ENCODE results near the gene OPN4.

OPN4 gene

GRCh38 chr10:86649471-86650150 is 4.7 kb upstream of the OPN4 start:
- Histone ChIP-seq H3K9ac (ENCODE audit: low read depth, low read length) (no peak overlapping the region), H3K36me3 (ENCODE audit: insufficient read depth, low read length) (no peaks in the 10 kb centered on the region), H3K9me3 (ENCODE audit: insufficient read depth, low read length, severe bottlenecking) (no peaks in the 10 kb centered on the region), H2AFZ (ENCODE audit: low read depth, low read length) (no peak overlapping the region), H3K27ac (ENCODE audit: low read length) (no peak overlapping the region), H3K4me3 (ENCODE audit: low read depth in 1 of 2, low read length in 2 of 2) (no peak overlapping the region), H4K20me1 (ENCODE audit: insufficient read depth, low read length) (no peaks in the 10 kb centered on the region; the same call in 1 of the 2 replicates), H3K79me2 (ENCODE audit: insufficient read depth, low read length) (no peaks in the 10 kb centered on the region), H3K4me1 (ENCODE audit: insufficient read depth, low read length) (no peaks in the 10 kb centered on the region), H3K4me2 (ENCODE audit: insufficient read depth, low read length) (no peak overlapping the region), H3K27me3 (ENCODE audit: insufficient read depth, low read length, poor library complexity) (peaks cover 7% of the 10 kb centered on the region)
- TF ChIP-seq EZH2 (IDR thresholded peaks at IDR 0.05; ENCODE audit: borderline replicate concordance, low read depth, low read length, severe bottlenecking): no peak
- no peak for TF ChIP-seq CTCF (IDR thresholded peaks at IDR 0.05; ENCODE audit: borderline replicate concordance, extremely low read depth, low read length, poor library complexity, severe bottlenecking)
- ATAC-seq (ENCODE audit: insufficient read depth, low read depth) (no peak), DNase-seq (no peak)

GRCh38 chr10:86650151-86650550 is 4.2 kb upstream of the OPN4 start:
- no peaks in the 10 kb centered on the region for H3K4me1 ChIP-seq (ENCODE audit: insufficient read depth, low read length)
- no peak for DNase-seq
- no peak overlapping the region for H2AFZ ChIP-seq (ENCODE audit: low read depth, low read length)
- no peak overlapping the region for H3K9ac ChIP-seq (ENCODE audit: low read depth, low read length)
- no peaks in the 10 kb centered on the region for H3K36me3 ChIP-seq (ENCODE audit: insufficient read depth, low read length)
- peaks cover 7% of the 10 kb centered on the region for H3K27me3 ChIP-seq (ENCODE audit: insufficient read depth, low read length, poor library complexity)
- H3K79me2 ChIP-seq (ENCODE audit: insufficient read depth, low read length): no peaks in the 10 kb centered on the region
- no peak overlapping the region for H3K27ac ChIP-seq (ENCODE audit: low read length)
- H3K4me3 ChIP-seq (ENCODE audit: low read depth in 1 of 2, low read length in 2 of 2): no peak overlapping the region
- no peak overlapping the region for H3K4me2 ChIP-seq (ENCODE audit: insufficient read depth, low read length)
- ATAC-seq (ENCODE audit: insufficient read depth, low read depth): no peak
- TF ChIP-seq CTCF (IDR thresholded peaks at IDR 0.05; ENCODE audit: borderline replicate concordance, extremely low read depth, low read length, poor library complexity, severe bottlenecking): no peak
- no peaks in the 10 kb centered on the region; the same call in 1 of the 2 replicates for H4K20me1 ChIP-seq (ENCODE audit: insufficient read depth, low read length)
- H3K9me3 ChIP-seq (ENCODE audit: insufficient read depth, low read length, severe bottlenecking): no peaks in the 10 kb centered on the region

GRCh38 chr10:86651021-86651471 is 3.3 kb upstream of the OPN4 start:
- Histone ChIP-seq H3K27me3 (ENCODE audit: insufficient read depth, low read length, poor library complexity) (peaks cover 7% of the 10 kb centered on the region), H3K4me2 (ENCODE audit: insufficient read depth, low read length) (no peak overlapping the region), H4K20me1 (ENCODE audit: insufficient read depth, low read length) (no peaks in the 10 kb centered on the region; the same call in 1 of the 2 replicates), H3K27ac (ENCODE audit: low read length) (no peak overlapping the region), H3K79me2 (ENCODE audit: insufficient read depth, low read length) (no peaks in the 10 kb centered on the region), H3K9me3 (ENCODE audit: insufficient read depth, low read length, severe bottlenecking) (no peaks in the 10 kb centered on the region), H3K36me3 (ENCODE audit: insufficient read depth, low read length) (no peaks in the 10 kb centered on the region), H2AFZ (ENCODE audit: low read depth, low read length) (no peak overlapping the region), H3K4me3 (ENCODE audit: low read depth in 1 of 2, low read length in 2 of 2) (no peak overlapping the region), H3K9ac (ENCODE audit: low read depth, low read length) (no peak overlapping the region), H3K4me1 (ENCODE audit: insufficient read depth, low read length) (no peaks in the 10 kb centered on the region)
- no peak for ATAC-seq (ENCODE audit: insufficient read depth, low read depth)
- no peak for DNase-seq
- TF ChIP-seq CTCF (IDR thresholded peaks at IDR 0.05; ENCODE audit: borderline replicate concordance, extremely low read depth, low read length, poor library complexity, severe bottlenecking) (no peak), EZH2 (IDR thresholded peaks at IDR 0.05; ENCODE audit: borderline replicate concordance, low read depth, low read length, severe bottlenecking) (no peak)
